ENCODE data around the gene ENO1.
"Not testable (repeated sequence)": the region's sequence is repeated elsewhere in the genome, so short reads cannot be mapped to it uniquely, and the experiment has no call there.

Gene ENO1

GRCh38 chr1:8878448-8878697, at the start of gene ENO1:
Gene ENO1 (minus strand): TSS chr1:8878686. CDS start chr1:8874908, 3,778 bp downstream.
- DNase-seq (ENCODE audit: low read depth), result no peak

- DNase-seq (ENCODE audit: low read depth), result no peak
Observed at GRCh38 chr1:8926707-8927694, 48.5 kb upstream of the ENO1 start.

DNA sequence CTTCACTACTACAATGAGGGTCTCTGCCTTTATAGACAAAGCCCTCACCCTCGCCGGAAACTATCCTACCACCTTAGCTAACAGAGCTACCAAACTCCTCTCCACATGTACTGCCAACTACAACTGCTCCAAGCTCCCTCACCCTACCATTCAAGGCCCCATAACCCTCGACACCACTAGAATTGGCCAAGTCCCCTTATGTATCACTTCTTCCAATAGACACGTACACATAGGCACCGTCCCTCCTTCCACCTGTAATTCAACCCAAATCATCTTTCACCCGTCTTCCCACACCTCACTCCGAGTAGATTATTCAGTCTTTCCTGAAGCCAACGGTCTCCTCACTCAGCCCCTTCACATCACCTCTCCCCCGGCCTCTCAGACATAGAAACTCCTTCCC, 47.5 kb upstream of the ENO1 start:
- no peak for DNase-seq (ENCODE audit: low read depth)

DNA sequence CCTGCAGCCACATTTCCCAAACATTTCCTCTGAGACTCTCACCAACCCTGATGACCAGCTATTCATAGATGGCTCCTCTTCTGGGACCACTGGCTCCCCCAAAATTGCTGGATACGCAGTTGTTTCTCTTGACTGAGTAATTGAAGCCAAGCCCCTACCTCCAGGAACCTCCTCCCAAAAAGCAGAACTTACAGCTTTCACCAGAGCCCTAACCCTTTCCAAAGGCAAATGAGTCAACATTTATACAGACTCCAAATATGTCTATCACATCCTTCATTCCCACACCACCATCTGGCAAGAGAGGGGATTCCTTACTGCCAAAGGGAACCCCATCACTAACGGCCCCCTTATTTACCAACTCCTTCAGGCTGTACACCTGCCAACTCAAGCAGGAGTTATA, 46.9 kb upstream of the ENO1 start:
- no peak for DNase-seq (ENCODE audit: low read depth)

GRCh38 chr1:8922962-8923361, 44.5 kb upstream of the ENO1 start:
- no peak for DNase-seq (ENCODE audit: low read depth)

- DNase-seq (ENCODE audit: low read depth), result not testable (repeated sequence)
Observed at GRCh38 chr1:8917536-8917935, 39.0 kb upstream of the ENO1 start.

DNA sequence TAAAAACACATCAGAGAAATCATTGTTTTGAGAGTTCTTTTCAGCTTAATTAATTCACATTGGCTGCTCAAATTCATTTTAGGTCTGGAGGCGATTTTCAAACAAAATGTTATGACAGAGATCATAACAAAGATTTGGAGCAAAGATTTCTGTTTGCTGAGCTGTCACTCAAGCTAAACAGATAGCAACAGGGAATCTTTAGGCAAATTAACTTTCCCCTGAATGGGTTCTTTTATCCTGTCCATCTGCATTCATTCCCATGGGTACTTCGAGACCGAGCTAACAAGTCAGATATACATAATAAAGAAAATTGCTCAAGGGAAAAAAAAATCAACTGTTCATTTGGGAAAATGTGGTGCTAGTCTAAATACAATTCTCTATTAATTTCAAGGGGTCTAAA, 37.0 kb upstream of the ENO1 start:
- no peak for DNase-seq (ENCODE audit: low read depth)

GRCh38 chr1:8914466-8914865, 36.0 kb upstream of the ENO1 start:
- no peak for DNase-seq (ENCODE audit: low read depth)

DNA sequence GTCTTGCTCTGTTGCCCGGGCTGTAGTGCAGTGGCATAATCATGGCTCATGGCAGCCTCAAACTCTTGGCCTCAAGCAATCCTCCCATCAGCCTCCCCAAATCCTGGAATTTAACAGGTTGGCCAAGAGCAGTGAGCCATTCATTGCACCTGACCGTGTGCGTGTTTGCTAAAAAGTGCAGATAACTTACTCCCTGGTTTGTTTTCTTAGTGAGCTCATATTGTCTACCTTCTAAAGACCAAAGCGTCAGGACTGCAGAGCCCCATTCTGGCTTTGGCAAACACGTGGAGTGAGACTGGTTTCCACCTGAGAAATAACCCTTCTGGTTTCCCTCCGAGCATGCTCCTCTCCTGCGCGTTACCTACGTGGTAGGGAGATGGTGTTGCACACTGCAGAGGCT, 35.0 kb upstream of the ENO1 start:
- no peak for DNase-seq (ENCODE audit: low read depth)

GRCh38 chr1:8911416-8912309, 33.2 kb upstream of the ENO1 start:
- DNase-seq (ENCODE audit: low read depth), result no peak

DNA sequence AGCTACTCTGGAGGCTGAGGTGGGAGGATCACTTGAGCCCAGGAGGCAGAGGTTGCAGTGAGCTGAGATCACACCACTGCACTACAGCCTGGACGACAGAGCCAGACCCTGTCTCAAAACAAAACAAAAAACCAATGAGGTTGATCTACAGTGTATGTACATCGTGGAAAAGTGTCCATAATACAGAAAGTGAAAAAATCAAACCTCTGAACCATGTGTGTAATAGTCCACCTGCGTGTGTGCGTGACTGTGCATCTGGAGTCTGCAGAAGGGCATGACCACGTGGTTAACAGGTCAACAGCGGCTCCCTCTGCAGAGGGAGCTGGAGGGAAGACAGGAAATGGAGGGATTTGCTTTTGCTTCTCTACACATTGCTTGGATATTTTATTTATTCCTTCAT, 32.4 kb upstream of the ENO1 start:
- DNase-seq (ENCODE audit: low read depth), result no peak

DNA sequence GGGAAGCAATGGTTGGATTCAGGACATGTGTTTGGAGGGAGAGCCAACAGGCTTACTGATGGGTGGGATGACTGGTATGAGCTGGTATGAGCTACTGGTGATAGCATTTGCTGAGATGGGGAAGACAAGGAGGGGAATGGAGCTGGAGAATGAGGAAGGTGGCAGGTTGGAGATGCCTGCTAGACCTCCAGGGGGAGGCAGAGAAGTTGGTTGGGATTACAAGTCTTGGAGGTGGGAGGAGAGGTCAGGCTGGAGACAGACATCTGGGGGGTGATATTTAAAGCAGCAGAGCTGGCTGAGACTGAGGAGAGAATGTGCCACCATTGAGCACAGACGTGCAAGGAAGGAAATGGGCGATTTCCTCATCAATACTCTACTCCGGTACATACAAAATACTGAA, 31.8 kb upstream of the ENO1 start:
- DNase-seq (ENCODE audit: low read depth), result no peak

DNA sequence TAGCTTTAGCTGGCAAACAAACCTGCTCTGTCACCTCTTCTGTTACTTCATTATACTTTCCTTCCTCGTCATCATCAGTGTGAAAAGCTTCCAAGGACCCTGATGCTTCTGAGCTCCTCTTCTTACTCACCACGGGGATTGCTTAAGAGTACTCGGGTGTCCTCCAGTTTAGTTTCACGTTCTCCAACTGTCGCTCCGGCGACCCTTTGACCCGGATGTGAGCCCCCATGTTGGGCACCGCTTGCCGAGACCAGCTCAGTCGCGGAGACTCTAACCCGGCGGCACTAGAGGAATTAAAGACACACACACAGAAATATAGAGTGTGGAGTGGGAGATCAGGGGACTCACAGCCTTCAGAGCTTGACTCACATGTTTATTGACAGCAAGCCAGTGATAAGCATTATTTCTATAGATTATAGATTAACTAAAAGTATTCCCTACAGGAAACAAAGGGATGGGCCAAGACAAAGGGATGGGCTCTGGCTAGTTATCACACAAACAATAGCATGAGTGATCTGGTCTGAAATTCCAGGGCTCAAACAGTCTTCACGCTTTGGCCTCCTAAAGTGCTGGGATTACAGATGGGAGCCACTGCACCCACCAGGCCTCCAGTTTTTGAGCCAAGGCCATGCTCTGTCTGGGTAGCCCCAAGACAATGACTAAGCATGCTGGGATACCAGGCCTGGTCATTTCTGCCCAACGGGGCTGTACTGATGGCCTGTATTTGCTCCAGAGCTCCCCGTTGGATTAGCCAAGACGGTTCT, 30.1 kb upstream of the ENO1 start:
- DNase-seq (ENCODE audit: low read depth), result no peak

DNA sequence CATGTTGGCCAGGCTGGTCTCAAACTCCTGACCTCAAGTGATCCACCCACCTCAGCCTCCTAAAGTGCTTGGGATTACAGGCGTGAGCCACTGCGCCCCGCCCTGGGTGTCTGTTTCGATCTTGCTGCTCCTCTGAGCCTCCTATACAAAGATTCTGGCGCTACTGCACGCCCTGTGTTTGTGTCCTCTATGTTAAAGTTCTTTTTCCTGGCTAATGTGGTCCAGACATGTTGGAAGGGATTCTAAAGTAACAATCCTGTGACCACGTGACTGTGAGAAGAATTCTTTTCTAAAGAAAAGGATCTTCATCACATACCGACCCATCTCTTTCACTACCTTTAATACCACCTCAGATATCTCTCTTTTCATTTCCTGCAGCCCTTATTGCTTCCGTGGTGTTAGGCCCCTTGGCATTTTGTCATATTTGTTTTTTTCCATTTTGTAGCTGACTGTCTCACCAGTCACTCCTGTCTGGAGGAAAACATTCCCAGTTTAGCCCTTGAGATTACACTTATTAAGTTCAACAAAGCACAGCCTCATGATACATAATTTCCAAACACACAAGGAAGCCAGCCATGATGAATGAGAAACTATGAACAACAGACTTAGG, 27.2 kb upstream of the ENO1 start:
- no peak for DNase-seq (ENCODE audit: low read depth)

DNA sequence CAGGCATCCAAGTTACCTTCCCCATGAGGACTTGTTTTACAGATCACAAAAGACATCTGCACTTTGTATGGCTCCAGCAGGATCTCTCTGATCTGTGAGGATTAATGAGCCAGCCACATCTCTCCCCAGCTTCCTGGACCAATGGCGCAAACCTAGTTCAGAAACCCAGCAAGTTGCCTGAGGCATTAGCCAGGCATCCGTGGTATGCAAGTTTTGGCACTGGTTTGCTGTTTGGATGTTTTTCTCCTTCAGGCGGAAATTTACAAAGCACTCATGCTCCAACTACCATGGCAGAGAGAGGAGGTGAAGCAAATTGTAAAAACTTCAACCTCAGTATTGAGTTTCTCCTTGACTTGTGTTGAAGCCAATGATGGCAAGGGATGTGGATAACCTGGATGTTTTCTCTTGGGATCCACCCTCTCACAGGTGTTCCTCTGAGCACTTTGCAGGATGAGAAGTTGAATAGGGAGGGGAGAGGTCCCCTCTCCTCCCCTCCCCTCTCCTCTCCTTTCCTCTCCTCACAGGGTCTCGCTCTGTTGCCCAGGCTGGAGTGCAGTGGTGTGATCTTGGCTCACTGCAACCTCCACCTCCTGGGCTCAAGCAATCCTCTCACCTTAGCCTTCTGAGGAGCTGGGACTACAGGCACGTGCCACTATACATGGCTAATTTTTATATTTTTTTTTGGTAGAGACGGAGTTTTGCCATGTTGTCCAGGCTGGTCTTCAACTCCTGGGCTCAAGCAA, 25.6 kb upstream of the ENO1 start:
- DNase-seq (ENCODE audit: low read depth), result no peak

DNA sequence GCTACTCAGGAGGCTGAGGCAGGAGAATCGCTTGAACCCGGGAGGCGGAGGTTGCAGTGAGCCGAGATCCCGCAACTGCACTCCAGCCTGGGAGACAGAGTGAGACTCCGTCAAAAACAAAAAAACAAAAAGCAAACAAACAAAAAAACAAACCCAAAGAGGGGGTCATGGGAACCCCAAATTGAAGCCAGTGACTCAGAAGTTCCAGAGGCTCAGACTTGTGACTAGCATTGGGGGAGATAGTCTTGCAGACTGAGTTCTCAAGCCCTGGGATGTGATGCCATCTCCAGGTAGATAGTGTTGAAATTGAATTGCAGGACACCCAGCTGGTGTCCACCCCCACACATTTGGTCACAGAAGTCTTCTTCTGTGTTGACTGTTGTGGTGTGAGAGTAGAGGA, 24.9 kb upstream of the ENO1 start:
- DNase-seq (ENCODE audit: low read depth), result no peak

DNA sequence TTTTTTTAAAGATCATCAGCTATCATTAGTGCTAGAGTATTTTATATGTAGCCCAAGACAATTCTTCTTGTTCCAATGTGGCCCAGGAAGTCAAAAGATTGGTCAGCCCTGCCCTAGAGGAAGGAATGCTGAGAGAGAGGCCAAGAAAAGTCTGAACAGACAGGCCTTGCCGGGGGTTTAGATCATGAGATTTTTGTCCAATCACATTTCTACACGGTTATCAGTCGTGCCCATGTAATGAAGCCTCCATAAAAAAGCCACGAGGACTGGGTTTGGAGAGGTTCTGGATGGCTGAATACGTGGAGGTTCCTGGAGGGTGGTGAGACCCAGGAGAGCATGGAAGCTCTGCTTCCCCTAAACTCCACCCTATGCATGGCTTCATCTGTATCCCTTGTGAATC, 24.3 kb upstream of the ENO1 start:
- no peak for DNase-seq (ENCODE audit: low read depth)

GRCh38 chr1:8900684-8901083, 22.2 kb upstream of the ENO1 start:
- DNase-seq (ENCODE audit: low read depth), result not testable (repeated sequence)

DNA sequence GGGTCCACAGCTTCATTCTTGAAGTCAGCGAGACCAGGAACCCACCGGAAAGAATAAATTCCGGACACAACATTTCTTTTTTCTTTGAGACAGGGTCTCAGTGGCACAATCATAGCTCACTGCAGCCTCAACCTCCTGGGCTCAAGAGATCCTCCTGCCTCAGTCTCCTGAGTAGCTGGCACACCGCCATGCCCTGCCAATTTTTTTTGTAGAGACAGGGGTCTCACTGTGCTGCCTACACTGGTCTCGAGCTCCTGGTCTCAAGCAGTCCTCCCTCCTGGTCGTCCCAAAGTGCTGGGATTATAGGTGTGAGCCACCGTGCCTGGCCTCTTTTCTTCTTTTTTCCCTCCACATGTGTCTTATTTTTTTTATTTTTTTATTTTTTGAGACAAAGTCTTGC, 20.6 kb upstream of the ENO1 start:
- no peak for DNase-seq (ENCODE audit: low read depth)

DNA sequence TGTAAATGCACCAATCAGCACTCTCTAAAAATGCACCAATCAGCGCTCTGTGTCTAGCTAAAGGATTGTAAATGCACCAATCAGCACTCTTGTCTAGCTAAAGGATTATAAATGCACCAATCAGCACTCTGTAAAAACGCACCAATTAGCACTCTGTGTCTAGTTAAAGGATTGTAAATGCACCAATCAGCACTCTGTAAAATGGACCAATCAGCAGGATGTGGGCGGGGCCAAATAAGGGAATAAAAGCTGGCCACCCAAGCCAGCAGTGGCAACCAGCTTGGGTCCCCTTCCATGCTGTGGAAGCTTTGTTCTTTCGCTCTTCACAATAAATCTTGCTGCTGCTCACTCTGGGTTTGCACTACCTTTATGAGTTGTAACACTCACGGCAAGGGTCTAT, 19.9 kb upstream of the ENO1 start:
- not testable (repeated sequence) for DNase-seq (ENCODE audit: low read depth)

- not testable (repeated sequence) for DNase-seq (ENCODE audit: low read depth)
Observed at GRCh38 chr1:8897505-8897904, 19.0 kb upstream of the ENO1 start.
